NK-92 (cell line): ENCODE results near the gene TREX2.
A peak's percentile ranks its signal among the peaks of the same experiment; 100 is the strongest.

Experiments
- DNase-seq: peaks from one replicate; lab custom pipeline; 2025; ENCODE audit not compliant: unreplicated experiment; lab: John Stamatoyannopoulos, UW

The TREX2 gene

DNA sequence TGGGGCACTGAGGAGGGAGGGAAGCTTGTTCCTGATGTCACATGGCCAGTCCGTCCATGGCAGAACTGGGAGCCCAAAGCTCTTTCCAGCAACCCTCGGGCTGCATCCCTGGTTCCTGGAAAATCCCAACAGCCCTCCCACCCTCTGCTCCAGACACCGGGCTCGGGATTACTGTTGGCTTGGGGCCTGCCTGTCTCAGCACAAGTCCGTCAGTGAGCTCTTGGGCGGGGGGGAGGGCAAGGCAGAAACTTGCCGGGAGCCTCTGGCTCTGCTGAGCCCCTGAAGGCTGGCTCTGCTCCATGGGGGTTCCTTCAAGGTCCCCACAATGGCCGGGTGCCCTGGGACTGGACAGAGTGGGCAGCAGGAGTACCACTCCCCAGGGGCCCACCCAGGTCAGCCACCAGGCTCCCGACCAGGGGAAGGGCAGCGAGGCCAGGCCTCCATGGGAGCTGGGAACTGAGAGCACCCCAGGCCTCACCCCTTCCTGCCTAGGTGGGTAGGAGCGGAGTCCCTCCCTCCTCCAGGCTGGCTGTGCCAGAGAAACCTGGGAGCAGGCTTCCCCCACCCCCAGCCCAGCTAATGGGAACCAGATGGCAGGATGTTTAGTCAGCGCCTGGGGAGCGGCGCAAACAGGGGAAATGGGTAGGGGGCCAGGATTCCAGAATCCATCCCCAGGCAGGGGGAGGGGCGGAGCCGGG, 31.0 kb upstream of the TREX2 start:
- DNase-seq: no peak

- no peak for DNase-seq
Observed at GRCh38 chrX:153475751-153476281, 30.0 kb upstream of the TREX2 start.

DNA sequence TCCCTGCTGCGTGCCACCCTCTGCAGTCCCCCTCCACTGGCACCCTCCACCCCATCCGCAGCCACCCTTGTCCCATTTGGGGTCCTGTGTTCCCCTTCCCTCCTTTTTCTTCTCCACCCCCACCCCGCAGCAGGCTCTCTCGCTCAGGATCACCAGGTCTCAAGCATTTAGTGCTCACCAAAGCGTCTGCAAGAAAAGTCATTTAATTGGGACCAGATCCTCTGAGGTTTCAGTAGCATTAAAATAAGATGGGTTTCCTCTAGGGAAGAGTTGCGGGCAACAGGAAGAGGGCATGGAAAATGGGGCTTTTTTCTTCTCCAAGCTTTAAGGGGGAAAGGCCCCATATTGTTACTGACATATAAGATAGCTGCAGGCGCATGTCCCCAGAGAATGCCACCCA, 29.4 kb upstream of the TREX2 start:
- DNase-seq: no peak

- no peak for DNase-seq
Observed at GRCh38 chrX:153474718-153475117, 28.9 kb upstream of the TREX2 start.

GRCh38 chrX:153474266-153474665, 28.4 kb upstream of the TREX2 start:
- no peak for DNase-seq

DNA sequence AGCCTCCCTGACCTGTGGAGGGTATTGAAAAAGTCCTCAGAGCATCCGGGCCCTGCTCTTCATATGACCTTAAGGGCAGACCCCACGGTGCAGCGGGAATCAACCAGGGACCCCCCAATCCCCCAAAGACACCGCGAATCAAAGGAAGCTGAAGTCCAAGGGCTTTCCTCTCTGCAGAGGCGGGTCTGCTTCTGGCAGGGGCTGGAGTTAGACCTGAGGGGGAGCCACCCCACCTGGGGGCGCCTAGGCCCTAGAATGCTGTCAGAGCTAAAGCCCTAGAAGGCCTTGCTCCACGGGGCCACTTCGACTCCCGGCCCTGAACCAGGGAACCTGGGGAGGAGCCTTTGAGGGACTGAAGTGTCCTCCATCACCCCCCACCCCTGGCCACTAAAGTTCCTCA, 27.3 kb upstream of the TREX2 start:
- no peak for DNase-seq

- DNase-seq: no peak
Observed at GRCh38 chrX:153471663-153472280, 25.9 kb upstream of the TREX2 start.

GRCh38 chrX:153470411-153471363, 24.8 kb upstream of the TREX2 start, which contains the start of gene HAUS7:
Gene HAUS7 (minus strand): TSS chrX:153470576. CDS start chrX:153470557, 19 bp downstream.
- peak; percentile 40 for DNase-seq

DNA sequence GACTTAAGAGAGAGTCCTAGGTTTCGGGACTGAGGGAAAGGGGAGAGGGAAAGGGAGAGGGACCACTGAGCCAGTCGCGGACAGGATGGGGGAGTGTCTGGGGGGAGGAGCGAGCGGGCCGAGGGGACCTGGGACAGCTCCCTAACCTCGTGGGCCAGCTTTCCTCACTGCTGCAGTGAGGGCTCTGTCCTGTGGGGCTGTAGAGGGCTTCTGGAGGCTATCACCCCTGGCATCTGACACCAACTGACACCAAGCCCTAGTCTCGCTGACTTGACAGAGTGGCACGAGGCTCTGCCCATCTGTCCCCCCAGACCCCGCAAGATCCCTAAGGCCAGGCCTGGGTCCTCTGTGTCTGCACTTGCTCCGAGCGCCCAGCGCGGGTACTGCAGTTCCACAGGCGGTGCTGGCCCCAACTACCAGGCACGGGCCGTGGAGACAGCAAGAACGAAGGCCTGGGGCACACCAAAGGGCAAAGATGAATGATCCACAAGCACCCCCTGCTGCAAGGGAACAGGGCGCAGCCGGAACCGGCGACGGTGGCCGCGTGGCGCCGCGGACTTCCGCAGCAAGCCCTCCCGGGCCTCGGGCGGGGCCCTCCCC, 24.1 kb upstream of the TREX2 start:
- DNase-seq: no peak

DNA sequence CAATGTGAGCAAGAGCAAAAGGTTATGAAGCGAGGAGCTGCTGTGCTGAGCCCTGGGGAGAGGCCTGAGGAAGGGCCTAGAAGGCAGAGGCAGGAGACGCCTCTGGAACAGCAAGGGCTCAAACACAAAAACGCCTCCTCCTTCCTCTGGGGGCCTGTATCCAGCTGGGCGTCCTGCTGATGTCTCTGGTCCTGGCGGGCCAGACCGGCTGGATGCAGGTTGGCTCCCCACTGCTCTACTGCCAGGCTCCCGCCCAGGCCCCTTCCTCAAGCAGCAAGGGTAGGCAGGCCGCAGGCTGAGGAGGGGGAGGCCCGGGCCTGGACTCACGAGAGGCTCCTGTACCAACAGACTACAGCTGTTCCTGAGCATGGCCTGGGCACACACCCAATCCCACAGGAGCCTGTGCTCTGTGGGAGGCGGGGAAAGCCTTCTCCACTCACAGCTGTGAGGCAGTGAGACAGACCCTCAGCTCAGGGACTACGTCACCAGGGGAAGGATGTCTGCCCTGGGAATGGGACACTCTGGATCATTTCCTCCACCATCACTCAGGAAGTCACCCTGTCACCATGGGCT, 22.2 kb upstream of the TREX2 start:
- DNase-seq: no peak

- DNase-seq: no peak
Observed at GRCh38 chrX:153465691-153466380, 20.0 kb upstream of the TREX2 start.

- no peak for DNase-seq
Observed at GRCh38 chrX:153464116-153464515, 18.3 kb upstream of the TREX2 start.

GRCh38 chrX:153463556-153463955, 17.7 kb upstream of the TREX2 start:
- no peak for DNase-seq

DNA sequence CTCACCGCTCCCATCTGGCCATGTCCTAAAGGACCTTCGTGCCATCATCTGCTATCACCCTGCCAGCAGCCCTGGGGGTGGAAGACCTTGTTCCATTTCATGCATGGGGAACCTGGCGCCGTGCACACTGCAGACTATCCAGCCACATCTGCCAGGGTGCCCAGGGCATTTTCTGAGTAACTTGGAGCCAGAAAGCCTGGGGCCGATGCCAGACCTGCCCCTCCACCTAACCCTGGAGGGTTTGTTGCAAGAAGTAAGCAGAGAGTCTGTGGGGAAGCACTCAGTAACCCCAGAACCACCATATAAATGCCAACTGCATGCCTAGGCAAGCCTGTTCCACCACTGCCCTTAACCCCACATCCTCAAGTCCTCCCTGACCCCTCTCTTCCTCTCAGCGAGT, 17.2 kb upstream of the TREX2 start:
- DNase-seq: no peak

DNA sequence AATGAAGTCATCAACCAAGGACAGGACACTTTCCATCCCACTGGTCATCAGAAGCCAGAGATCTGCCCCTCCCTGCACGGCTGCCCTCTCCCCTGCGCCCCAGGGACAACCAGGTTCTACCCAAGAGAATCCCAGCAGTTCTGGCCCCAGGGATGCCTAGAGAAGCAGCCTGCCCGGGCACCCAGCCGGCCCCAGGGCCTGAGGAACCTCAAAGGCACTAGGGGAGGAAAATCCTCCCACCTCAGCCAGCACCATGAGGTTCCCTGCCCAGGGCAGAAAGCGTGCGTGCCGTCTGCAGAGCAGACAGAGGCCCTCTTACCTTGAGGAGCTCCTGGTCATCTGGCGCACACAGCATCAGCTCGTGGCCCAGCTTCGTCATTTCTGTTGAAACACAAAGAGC, 16.4 kb upstream of the TREX2 start:
- DNase-seq: no peak

- DNase-seq: no peak
Observed at GRCh38 chrX:153460826-153461225, 15.0 kb upstream of the TREX2 start.

GRCh38 chrX:153459986-153460385, 14.1 kb upstream of the TREX2 start:
- DNase-seq: no peak

DNA sequence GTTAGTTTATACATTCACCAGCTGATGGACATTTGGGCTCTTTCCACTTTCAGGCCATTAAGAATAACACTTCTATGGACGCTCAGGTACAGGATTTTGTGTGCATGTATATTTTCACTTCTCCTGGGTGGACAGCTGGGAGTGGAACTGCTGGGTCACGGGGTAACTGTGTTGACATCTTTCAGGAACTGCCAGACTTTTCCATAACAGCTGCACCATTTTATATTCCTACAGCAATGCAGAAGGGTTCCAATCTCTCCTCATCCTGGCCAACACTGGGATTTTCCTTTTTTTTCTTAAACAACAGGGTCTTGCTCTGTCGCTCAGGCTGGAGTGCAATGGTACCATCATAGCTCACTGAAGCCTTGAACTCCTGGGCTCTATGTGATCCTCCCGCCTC, 12.6 kb upstream of the TREX2 start:
- DNase-seq: no peak

GRCh38 chrX:153457827-153458466, 12.1 kb upstream of the TREX2 start:
- DNase-seq: no peak
